PFSK-1 (cell line): ENCODE results near the gene STAT6.

Experiments
- FOXP2 ChIP-seq: optimal IDR thresholded peaks from 2 replicates; pipeline ENCODE3; 2011; ENCODE audit warnings: borderline replicate concordance, control low read depth, inconsistent platforms; ENCODE audit not compliant: insufficient read depth; ENCODE audit errors: extremely low read length, extremely low read depth
- POLR2AphosphoS5 ChIP-seq: IDR thresholded peaks from 2 replicates; pipeline ENCODE4 v1.6.1; 2012; ENCODE audit warnings: low read depth, mild to moderate bottlenecking, control low read depth, low read length, moderate library complexity
- REST ChIP-seq, 2 experiments: IDR thresholded peaks; 2 replicates each; pipeline versions ENCODE4 v1.6.1 to v1.8.0; 2011 to 2012; ENCODE audit warnings: low read depth in 2 of 2, low read length in 2 of 2, control low read depth in 1 of 2, inconsistent platforms in 1 of 2, mild to moderate bottlenecking in 1 of 2, moderate library complexity in 1 of 2; ENCODE audit not compliant: insufficient read depth in 1 of 2
- SIN3A ChIP-seq: IDR thresholded peaks from 2 replicates; pipeline ENCODE4 v1.6.1; 2012; ENCODE audit warnings: mild to moderate bottlenecking, low read length, moderate library complexity, borderline replicate concordance; ENCODE audit not compliant: insufficient read depth
- TAF1 ChIP-seq: IDR thresholded peaks from 2 replicates; pipeline ENCODE4 v1.6.1; 2012; ENCODE audit warnings: low read length, control low read depth, borderline replicate concordance; ENCODE audit not compliant: insufficient read depth

Gene STAT6

DNA sequence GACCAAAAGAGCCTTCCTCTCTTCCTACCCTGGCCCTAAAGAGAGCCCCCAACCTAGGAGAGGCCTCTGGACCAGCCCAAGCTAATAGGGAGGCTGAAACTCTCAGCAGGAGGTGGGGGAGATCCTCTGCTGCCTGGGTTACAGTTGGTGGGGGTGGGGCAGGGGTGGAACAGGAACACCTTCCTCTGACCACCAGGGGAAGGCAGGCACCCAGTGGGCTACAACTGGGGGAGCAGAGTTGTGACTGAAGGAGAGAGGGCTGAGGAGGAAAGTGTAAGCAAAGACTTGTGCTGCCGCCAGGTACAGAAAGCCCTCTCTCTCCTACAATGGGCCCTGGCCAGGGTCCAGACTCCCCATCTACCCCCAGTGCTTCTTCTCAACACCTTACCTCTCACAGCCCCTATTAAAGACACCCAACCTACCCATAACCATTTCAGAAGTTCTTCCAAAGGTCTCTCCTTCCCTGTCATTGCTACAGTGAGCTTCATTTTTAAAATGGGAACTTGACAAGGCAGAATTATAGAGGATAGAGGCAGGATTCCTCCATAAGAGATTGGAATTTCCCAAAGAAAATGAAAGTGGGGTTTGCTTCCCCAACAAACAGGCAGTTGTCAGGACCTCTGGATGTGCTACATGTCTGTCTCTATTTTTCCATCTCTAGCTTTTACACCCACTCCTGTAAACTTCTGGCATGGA is 62.6 kb downstream of the STAT6 start:
- TF ChIP-seq FOXP2 (no peak), SIN3A (no peak), TAF1 (no peak), POLR2AphosphoS5 (no peak), REST (IDR thresholded peaks at IDR 0.05; ENCODE audit: insufficient read depth in 1 of 2, low read depth in 2 of 2, low read length in 2 of 2) (no peak)

DNA sequence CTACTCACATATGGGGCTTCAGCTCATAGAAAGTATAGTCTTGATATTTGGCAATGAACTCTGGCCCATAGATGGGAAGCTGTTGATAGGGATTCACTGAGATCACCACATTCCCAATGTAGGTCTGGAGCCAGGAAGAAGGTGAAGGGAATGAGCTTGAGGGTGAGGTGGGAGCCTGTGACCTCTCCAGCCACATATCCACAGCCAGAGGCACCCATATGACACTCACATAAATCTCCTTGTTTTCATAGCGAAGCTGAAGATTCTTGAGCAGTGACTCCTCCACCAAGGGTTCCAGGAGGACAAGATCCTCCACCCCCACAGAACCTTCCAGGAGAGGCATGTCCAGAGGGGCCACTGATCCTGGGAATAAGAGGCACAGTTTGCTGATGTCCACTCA is 63.2 kb downstream of the STAT6 start:
- TF ChIP-seq REST (IDR thresholded peaks at IDR 0.05; ENCODE audit: insufficient read depth in 1 of 2, low read depth in 2 of 2, low read length in 2 of 2) (no peak), FOXP2 (no peak), TAF1 (no peak)

DNA sequence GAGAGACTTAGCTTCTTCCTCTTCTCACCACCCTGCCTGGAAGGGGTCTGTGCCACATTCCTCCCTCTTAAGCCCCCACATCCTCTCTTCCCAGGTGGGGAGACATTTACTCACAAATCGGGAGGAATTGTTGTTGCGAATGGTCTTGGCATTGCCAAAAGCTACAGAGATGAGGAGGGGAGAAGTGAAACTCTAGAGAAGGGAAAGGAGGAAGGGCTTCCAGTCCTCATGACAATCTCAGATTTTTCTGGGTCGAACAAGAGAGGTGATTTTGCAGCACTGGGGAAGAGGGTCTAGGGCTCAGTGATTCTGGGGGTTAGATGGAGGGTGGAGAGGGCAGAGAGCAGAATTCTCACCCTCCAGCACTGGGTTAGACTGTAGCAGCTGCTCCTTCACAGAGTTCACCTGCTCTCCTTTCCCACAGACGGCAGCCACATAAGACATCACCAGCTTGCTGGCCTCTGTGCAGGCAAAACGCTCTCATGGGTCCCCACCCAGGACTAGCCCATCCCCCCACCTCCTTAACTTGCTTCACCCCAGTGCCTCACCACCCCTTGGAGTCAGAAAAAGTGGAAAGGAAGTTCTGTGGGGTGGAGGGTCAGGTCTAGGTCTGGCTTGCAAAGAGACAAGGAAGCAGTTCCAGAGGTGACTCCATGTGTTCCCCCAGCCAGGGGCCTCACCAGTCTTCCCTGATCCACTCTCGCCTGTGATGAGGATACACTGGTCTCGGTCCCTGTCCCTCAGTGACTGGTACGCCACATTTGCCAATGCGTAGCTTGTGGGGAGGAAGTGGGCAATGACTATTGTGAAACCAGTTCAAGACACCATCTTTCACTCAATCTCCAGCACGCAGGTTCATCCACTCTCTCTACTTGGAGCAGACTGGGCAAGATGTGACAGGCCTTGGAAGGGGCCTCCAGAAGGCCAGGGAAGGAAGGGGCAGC is 63.9 kb downstream of the STAT6 start:
- TF ChIP-seq POLR2AphosphoS5 (no peak), TAF1 (no peak), SIN3A (no peak), REST (IDR thresholded peaks at IDR 0.05; ENCODE audit: insufficient read depth in 1 of 2, low read depth in 2 of 2, low read length in 2 of 2) (no peak), FOXP2 (no peak)

- TF ChIP-seq POLR2AphosphoS5 (no peak), SIN3A (no peak), FOXP2 (no peak), TAF1 (no peak), REST (IDR thresholded peaks at IDR 0.05; ENCODE audit: insufficient read depth in 1 of 2, low read depth in 2 of 2, low read length in 2 of 2) (no peak)
Measured at GRCh38 chr12:57046086-57046791, 64.9 kb downstream of the STAT6 start.
